ENCODE results near the gene IL2RG.

DNA sequence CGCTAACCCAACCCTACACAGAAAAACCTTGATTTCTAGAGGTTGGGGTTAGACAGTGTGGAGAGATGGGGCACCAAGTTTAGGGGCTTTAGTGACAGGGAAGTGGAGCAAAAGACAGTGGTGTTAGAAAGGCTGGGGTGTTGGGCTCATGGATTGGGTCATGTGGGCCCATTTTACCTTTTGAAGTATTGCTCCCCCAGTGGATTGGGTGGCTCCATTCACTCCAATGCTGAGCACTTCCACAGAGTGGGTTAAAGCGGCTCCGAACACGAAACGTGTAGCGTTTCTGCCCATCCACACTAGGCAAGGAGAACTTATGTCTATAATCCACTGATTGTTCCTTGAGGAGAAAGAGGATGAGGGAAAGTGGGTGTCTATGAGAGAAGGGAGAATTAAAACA, 2.3 kb downstream of the IL2RG start:
- no peak for TF ChIP-seq POLR2AphosphoS5 (IDR thresholded peaks at IDR 0.05; ENCODE audit: low read depth, low read length)
- TF ChIP-seq, protein P1, sequence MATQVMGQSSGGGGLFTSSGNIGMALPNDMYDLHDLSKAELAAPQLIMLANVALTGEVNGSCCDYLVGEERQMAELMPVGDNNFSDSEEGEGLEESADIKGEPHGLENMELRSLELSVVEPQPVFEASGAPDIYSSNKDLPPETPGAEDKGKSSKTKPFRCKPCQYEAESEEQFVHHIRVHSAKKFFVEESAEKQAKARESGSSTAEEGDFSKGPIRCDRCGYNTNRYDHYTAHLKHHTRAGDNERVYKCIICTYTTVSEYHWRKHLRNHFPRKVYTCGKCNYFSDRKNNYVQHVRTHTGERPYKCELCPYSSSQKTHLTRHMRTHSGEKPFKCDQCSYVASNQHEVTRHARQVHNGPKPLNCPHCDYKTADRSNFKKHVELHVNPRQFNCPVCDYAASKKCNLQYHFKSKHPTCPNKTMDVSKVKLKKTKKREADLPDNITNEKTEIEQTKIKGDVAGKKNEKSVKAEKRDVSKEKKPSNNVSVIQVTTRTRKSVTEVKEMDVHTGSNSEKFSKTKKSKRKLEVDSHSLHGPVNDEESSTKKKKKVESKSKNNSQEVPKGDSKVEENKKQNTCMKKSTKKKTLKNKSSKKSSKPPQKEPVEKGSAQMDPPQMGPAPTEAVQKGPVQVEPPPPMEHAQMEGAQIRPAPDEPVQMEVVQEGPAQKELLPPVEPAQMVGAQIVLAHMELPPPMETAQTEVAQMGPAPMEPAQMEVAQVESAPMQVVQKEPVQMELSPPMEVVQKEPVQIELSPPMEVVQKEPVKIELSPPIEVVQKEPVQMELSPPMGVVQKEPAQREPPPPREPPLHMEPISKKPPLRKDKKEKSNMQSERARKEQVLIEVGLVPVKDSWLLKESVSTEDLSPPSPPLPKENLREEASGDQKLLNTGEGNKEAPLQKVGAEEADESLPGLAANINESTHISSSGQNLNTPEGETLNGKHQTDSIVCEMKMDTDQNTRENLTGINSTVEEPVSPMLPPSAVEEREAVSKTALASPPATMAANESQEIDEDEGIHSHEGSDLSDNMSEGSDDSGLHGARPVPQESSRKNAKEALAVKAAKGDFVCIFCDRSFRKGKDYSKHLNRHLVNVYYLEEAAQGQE (IDR thresholded peaks at IDR 0.05; ENCODE audit: insufficient read depth in 1 of 2, low read depth in 2 of 2, low read length in 2 of 2) = no peak
